Body of pancreas (tissue), 4 donors: Measurements from ENCODE around the gene ABHD6. TPM values are rescaled to one million over a fixed set of nuclear protein-coding genes. Genes with fewer than 3 reads are reported as not detected.

Source experiments
- ATAC-seq: fragments of 150-250 bp; one replicate; pipeline ENCODE4 v1.9.1; 2016
- DNase-seq, 4 donors: peaks; one replicate each; pipeline ENCODE4 v3.0.0-alpha.2; 2019
- H3K27ac ChIP-seq, 4 donors: fragments of 200-600 bp; sonication (generic); 1 replicate in 3 of 4; 2 replicates in 1 of 4; pipeline versions ENCODE4 v1.5.1 to v1.6.1; 2016 to 2019; ENCODE audit warnings: mild to moderate bottlenecking in 1 of 4, mixed read lengths in 1 of 4, moderate library complexity in 1 of 4
- H3K27me3 ChIP-seq, 2 donors: fragments of 200-600 bp; sonication (generic); one replicate each; pipeline ENCODE4 v1.6.0; 2016; ENCODE audit warnings: mild to moderate bottlenecking in 1 of 2
- H3K36me3 ChIP-seq, 2 donors: fragments of 200-600 bp; sonication (generic); replicated peaks in 1 of 2; 2 replicates each; pipeline ENCODE4 v1.5.1; 2016; ENCODE audit warnings: low read depth in 2 of 2; ENCODE audit not compliant: insufficient read depth in 1 of 2
- H3K4me1 ChIP-seq: fragments of 200-600 bp; sonication (generic); one replicate; pipeline ENCODE4 v1.6.0; 2016
- H3K4me3 ChIP-seq, 2 donors: fragments of 200-600 bp; sonication (generic); 1 replicate in 1 of 2; 2 replicates in 1 of 2; pipeline ENCODE4 v1.5.1; 2016 to 2019
- H3K9me3 ChIP-seq, 3 donors: fragments of 200-600 bp; sonication (generic); 1 replicate in 2 of 3; 2 replicates in 1 of 3; pipeline ENCODE4 v1.5.1; 2016
- POLR2A ChIP-seq, 3 donors: fragments of 450-650 bp; IDR thresholded peaks; one replicate each; pipeline ENCODE4 v1.6.1; 2016; ENCODE audit warnings: antibody characterized with exemption in 3 of 3, mild to moderate bottlenecking in 2 of 3
- WGBS, 2 donors: methylation state at CpG; one replicate each; pipeline ENCODE4 v1.1.5; 2017; 5-methylcytosine and 5-hydroxymethylcytosine counted together
- intact Hi-C: fragments of 100-400 bp; cut with DNase I; formaldehyde crosslinking; loops from one replicate; pipeline ENCODE4 v1.15.1; 2023
- total RNA-seq, 2 donors: library from RNA; depleted of rRNA; stranded (reverse); fragments of >200 nt; gene quantifications; one replicate each; pipeline ENCODE4 v1.1.0, GENCODE V29; 2016
- TF ChIP-seq, protein P1 (sequence below), 7 experiments: fragments of 450-650 bp in 4 of 7; fragments of 200-600 bp in 3 of 7; sonication (generic) in 3 of 7; IDR thresholded peaks; one replicate each; pipeline ENCODE4 v1.5.1; 2016 to 2019; ENCODE audit warnings: antibody characterized with exemption in 7 of 7

Gene ABHD6
- total RNA-seq, 2 donors from 2014 or later, result 5.3 to 6.2 TPM

DNA sequence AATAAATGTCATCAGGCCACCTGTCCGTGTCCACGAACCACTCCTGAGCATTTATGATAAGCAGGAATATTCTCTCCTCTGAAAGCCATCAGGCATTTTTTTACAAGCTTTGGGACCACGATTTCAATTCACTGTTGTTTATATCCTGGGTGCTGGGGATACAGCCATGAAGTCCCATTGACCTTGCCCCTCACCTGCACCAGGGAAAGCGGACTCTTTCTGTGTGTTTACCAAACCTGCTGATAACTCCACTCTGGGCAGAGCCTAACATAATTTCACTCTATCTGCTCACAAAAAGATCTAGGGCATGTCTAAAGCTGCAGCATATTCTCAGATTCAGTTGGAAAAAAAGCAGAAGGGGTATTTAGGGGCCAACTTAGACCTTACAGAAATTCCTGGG, 31.6 kb upstream of the ABHD6 start:
- peaks cover 10% of the 10 kb centered on the region for H3K4me1 ChIP-seq
- no peak overlapping the region for H3K4me3 ChIP-seq
- H3K27me3 ChIP-seq, result no peaks in the 10 kb centered on the region
- 27 to 54% methylated on average over 4 of the region's 4 CpGs for WGBS, 2 donors
- ATAC-seq (no peak), DNase-seq (peak in 1 of 4 donors; percentile 27)
- intact Hi-C loops, result no loop called here
- H3K36me3 ChIP-seq, result no peaks in the 10 kb centered on the region
- H3K27ac ChIP-seq, result no peak overlapping the region
- H3K9me3 ChIP-seq, result no peaks in the 10 kb centered on the region
- TF ChIP-seq, protein P1, sequence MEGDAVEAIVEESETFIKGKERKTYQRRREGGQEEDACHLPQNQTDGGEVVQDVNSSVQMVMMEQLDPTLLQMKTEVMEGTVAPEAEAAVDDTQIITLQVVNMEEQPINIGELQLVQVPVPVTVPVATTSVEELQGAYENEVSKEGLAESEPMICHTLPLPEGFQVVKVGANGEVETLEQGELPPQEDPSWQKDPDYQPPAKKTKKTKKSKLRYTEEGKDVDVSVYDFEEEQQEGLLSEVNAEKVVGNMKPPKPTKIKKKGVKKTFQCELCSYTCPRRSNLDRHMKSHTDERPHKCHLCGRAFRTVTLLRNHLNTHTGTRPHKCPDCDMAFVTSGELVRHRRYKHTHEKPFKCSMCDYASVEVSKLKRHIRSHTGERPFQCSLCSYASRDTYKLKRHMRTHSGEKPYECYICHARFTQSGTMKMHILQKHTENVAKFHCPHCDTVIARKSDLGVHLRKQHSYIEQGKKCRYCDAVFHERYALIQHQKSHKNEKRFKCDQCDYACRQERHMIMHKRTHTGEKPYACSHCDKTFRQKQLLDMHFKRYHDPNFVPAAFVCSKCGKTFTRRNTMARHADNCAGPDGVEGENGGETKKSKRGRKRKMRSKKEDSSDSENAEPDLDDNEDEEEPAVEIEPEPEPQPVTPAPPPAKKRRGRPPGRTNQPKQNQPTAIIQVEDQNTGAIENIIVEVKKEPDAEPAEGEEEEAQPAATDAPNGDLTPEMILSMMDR (IDR thresholded peaks at IDR 0.05), result no peak
- no peak for TF ChIP-seq POLR2A (IDR thresholded peaks at IDR 0.05)

DNA sequence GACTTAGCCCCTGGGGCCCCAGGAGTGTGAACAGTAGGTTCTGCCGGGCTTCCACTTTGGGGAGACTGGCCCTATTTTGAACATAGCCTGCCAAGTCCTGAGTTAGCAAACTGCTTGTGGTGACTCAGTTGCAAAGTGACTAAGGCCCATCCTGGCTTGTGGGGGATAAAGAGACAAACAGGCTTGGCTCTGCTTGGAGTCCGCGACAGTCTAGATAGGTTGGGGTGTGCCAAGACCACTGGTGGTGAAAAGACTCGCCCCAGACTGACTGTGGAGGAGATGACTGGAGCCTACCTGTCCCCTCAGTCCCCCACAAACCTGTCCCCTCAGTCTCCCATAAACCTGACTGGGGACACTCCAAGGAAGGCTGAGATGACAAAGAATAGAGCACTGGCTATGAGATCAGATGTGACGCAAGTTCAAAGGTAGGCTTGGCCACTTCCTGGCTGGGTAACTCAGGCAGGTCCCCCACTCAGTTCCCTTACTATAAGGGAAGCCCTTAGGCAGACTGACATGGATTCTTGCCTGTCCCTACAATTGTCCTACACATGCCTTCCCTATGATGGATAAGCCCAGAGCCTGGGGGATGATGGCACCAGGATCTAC, 31.1 kb upstream of the ABHD6 start:
- Histone ChIP-seq H3K36me3 (no peaks in the 10 kb centered on the region), H3K4me3 (no peak overlapping the region), H3K27me3 (no peaks in the 10 kb centered on the region), H3K27ac (no peak overlapping the region), H3K4me1 (peaks cover 10% of the 10 kb centered on the region), H3K9me3 (no peaks in the 10 kb centered on the region)
- intact Hi-C loops, result no loop called here
- 78 to 87% methylated on average over 4 of the region's 5 CpGs for WGBS, 2 donors
- DNase-seq (no peak), ATAC-seq (peak; percentile 24)
- TF ChIP-seq POLR2A (IDR thresholded peaks at IDR 0.05), result no peak
- TF ChIP-seq, protein P1 (IDR thresholded peaks at IDR 0.05), result no peak

DNA sequence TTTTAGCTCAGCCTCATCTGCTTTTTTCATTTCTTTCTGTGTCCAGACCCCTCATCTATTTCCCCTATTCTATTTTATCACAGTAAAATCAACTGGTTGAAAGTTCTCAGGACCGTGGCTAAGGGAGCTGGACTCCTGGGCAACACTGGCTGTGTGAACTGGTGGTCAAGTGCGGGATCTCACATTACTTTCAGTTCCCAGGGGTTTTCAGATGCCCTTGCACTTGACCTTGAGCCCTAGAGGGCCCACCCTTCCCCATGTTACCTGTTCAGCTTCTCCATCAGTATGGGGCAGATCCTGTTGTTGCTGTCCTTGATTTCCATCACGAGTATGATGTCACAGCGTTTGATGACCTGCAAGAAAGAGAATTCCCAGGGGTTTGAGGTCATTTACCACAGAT, 29.6 kb upstream of the ABHD6 start:
- H3K9me3 ChIP-seq, result no peaks in the 10 kb centered on the region
- ATAC-seq, result no peak
- intact Hi-C loops, result no loop called here

DNA sequence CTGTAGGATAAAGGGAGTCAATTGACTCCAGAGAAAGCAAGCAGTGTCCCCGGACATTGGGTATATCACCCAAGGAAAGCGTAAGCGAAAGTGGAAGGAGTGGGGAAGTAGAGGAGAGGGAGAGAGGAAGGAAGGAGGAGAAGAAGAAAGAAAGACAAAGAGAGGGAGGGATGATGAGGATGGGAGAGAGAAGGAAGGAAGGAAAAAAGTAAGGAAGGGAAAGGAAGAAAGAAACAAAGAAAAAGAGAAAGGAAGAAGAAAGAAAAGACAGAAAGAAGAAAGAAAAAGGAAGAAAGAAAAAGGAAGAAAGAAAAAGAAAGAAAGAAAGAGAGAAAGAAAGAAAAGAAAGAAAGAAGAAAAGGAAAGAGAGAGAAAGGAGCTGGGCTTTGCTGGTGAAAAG, 27.7 kb upstream of the ABHD6 start:
- H3K27ac ChIP-seq, result no peak overlapping the region
- ATAC-seq (no peak), DNase-seq (no peak)
- intact Hi-C loops, result no loop called here
- no peaks in the 10 kb centered on the region for H3K36me3 ChIP-seq
- 70 to 81% methylated on average over 3 of the region's 3 CpGs for WGBS, 2 donors
- no peaks in the 10 kb centered on the region for H3K27me3 ChIP-seq
- H3K4me1 ChIP-seq, result peaks cover 10% of the 10 kb centered on the region
- no peaks in the 10 kb centered on the region for H3K9me3 ChIP-seq
- no peak overlapping the region for H3K4me3 ChIP-seq
- TF ChIP-seq, protein P1 (IDR thresholded peaks at IDR 0.05), result no peak
- TF ChIP-seq POLR2A (IDR thresholded peaks at IDR 0.05), result no peak

More for the DNA sequence above, 29.6 kb upstream of the ABHD6 start:
- DNase-seq, result no peak
- Histone ChIP-seq H3K4me1 (peaks cover 10% of the 10 kb centered on the region), H3K27ac (no peak overlapping the region), H3K4me3 (no peak overlapping the region), H3K27me3 (no peaks in the 10 kb centered on the region), H3K36me3 (no peaks in the 10 kb centered on the region)
- no peak for TF ChIP-seq POLR2A (IDR thresholded peaks at IDR 0.05)
- TF ChIP-seq, protein P1 (IDR thresholded peaks at IDR 0.05), result no peak
- 83 to 90% methylated on average over 4 of the region's 4 CpGs for WGBS, 2 donors
